Neuronal stem cell (in vitro differentiated cells): Measurements from ENCODE around the gene UQCR11.

Experiments used
- DNase-seq: peaks from one replicate; pipeline ENCODE4 v3.0.0-alpha.2; 2013; ENCODE audit warnings: low spot score
- H2AFZ ChIP-seq: one replicate; pipeline ENCODE4 v1.6.1; 2013; ENCODE audit warnings: mild to moderate bottlenecking, low read length, inconsistent platforms
- H2AK5ac ChIP-seq: 2 replicates; pipeline ENCODE4 v1.6.1; 2013; ENCODE audit warnings: low read depth, mild to moderate bottlenecking, inconsistent platforms, low read length, moderate library complexity, mixed read lengths
- H2BK120ac ChIP-seq: 2 replicates; pipeline ENCODE4 v1.6.1; 2013; ENCODE audit warnings: low read depth, mild to moderate bottlenecking, inconsistent platforms, low read length, moderate library complexity, mixed read lengths
- H2BK12ac ChIP-seq: one replicate; pipeline ENCODE4 v1.6.1; 2013; ENCODE audit warnings: low read length, inconsistent platforms
- H2BK15ac ChIP-seq: 2 replicates; pipeline ENCODE4 v1.6.1; 2013; ENCODE audit warnings: mild to moderate bottlenecking, low read length, inconsistent platforms, mixed read lengths
- H2BK5ac ChIP-seq: one replicate; pipeline ENCODE4 v1.6.1; 2013; ENCODE audit warnings: inconsistent platforms, mild to moderate bottlenecking, low read length, moderate library complexity
- H3K14ac ChIP-seq: one replicate; pipeline ENCODE4 v1.6.1; 2013; ENCODE audit warnings: low read length, inconsistent platforms
- H3K18ac ChIP-seq: 2 replicates; pipeline ENCODE4 v1.6.1; 2013; ENCODE audit warnings: low read length, inconsistent platforms
- H3K23ac ChIP-seq: 2 replicates; pipeline ENCODE4 v1.6.1; 2013; ENCODE audit warnings: low read depth, mild to moderate bottlenecking, mixed read lengths, low read length, inconsistent platforms; ENCODE audit not compliant: poor library complexity
- H3K27ac ChIP-seq: replicated peaks from 3 replicates; pipeline ENCODE4 v1.5.1; 2013; ENCODE audit warnings: low read length, inconsistent platforms
- H3K27me3 ChIP-seq, 3 experiments: 2 replicates each; pipeline ENCODE4 v1.6.1; 2013; ENCODE audit warnings: low read length in 3 of 3, mild to moderate bottlenecking in 2 of 3, inconsistent platforms in 1 of 3, low read depth in 1 of 3, mixed read lengths in 1 of 3, moderate library complexity in 1 of 3; ENCODE audit not compliant: control insufficient read depth in 3 of 3, insufficient read depth in 3 of 3
- H3K36me3 ChIP-seq, 2 donors: replicated peaks in 1 of 2; 2 replicates each; pipeline ENCODE4 v1.6.1; 2013; ENCODE audit warnings: low read length in 2 of 2; ENCODE audit not compliant: control insufficient read depth in 2 of 2, insufficient read depth in 2 of 2
- H3K4ac ChIP-seq: 2 replicates; pipeline ENCODE4 v1.6.1; 2013; ENCODE audit warnings: inconsistent platforms, mild to moderate bottlenecking, low read length, moderate library complexity
- H3K4me1 ChIP-seq, 2 donors: 1 replicate in 1 of 2; 2 replicates in 1 of 2; pipeline ENCODE4 v1.6.1; 2013; ENCODE audit warnings: low read length in 2 of 2, low read depth in 1 of 2; ENCODE audit not compliant: control insufficient read depth in 2 of 2, insufficient read depth in 1 of 2
- H3K4me2 ChIP-seq: one replicate; pipeline ENCODE4 v1.6.1; 2013; ENCODE audit warnings: mild to moderate bottlenecking, low read length, inconsistent platforms; ENCODE audit not compliant: insufficient read depth, poor library complexity, severe bottlenecking
- H3K4me3 ChIP-seq, 2 donors: 2 replicates each; pipeline ENCODE4 v1.5.1; 2013; ENCODE audit warnings: low read length in 2 of 2, mild to moderate bottlenecking in 2 of 2, inconsistent platforms in 1 of 2, moderate library complexity in 1 of 2
- H3K79me1 ChIP-seq: one replicate; pipeline ENCODE4 v1.6.1; 2013; ENCODE audit warnings: low read depth, mild to moderate bottlenecking, inconsistent platforms, low read length, moderate library complexity
- H3K9ac ChIP-seq: one replicate; pipeline ENCODE4 v1.6.1; 2013; ENCODE audit warnings: mild to moderate bottlenecking, low read depth, low read length, inconsistent platforms; ENCODE audit not compliant: poor library complexity
- H3K9me3 ChIP-seq, 2 donors: replicated peaks in 1 of 2; 2 replicates each; pipeline versions ENCODE3 to v1.6.1; 2013; ENCODE audit warnings: low read length in 2 of 2, mild to moderate bottlenecking in 2 of 2, inconsistent platforms in 1 of 2, low read depth in 1 of 2, mixed read lengths in 1 of 2, moderate library complexity in 1 of 2; ENCODE audit not compliant: control insufficient read depth in 2 of 2, insufficient read depth in 1 of 2
- H4K8ac ChIP-seq: one replicate; pipeline ENCODE4 v1.6.1; 2013; ENCODE audit warnings: low read depth, mild to moderate bottlenecking, inconsistent platforms, low read length, moderate library complexity
- H4K91ac ChIP-seq: one replicate; pipeline ENCODE4 v1.6.1; 2013; ENCODE audit warnings: low read length, low read depth, mild to moderate bottlenecking, inconsistent platforms; ENCODE audit not compliant: poor library complexity
- WGBS, 2 donors: extraction: QIAGEN DNeasy Blood & Tissue Kit; methylation state at CpG; one replicate each; pipeline ENCODE4 v1.1.7; 2013; ENCODE audit warnings: missing lambda C conversion rate in 2 of 2, mixed read lengths in 1 of 2; ENCODE audit not compliant: insufficient read length in 2 of 2, insufficient replicate concordance in 1 of 2; ENCODE audit errors: extremely low coverage in 2 of 2; 5-methylcytosine and 5-hydroxymethylcytosine counted together

The UQCR11 gene

GRCh38 chr19:1553415-1553814 lies 51.8 kb downstream of the UQCR11 start:
- Histone ChIP-seq H3K4me2 (no peak overlapping the region), H3K14ac (no peak overlapping the region), H3K23ac (no peak overlapping the region), H3K79me1 (peaks cover 24% of the 10 kb centered on the region), H2AK5ac (no peak overlapping the region), H3K36me3 (peaks cover 19 to 30% of the 10 kb centered on the region in 2 donors), H2BK15ac (no peak overlapping the region), H3K4me1 (no peaks in the 10 kb centered on the region), H3K9ac (no peak overlapping the region), H2BK120ac (no peak overlapping the region), H2BK5ac (no peak overlapping the region), H3K27me3 (no peaks in the 10 kb centered on the region), H3K4ac (no peak overlapping the region), H2BK12ac (no peak overlapping the region), H3K18ac (no peak overlapping the region), H2AFZ (no peak overlapping the region), H3K9me3 (peaks cover 0 to 7% of the 10 kb centered on the region in 2 donors), H4K91ac (no peak overlapping the region), H4K8ac (no peak overlapping the region), H3K4me3 (no peak overlapping the region), H3K27ac (no peak overlapping the region)
- DNase-seq, result no peak
- whole genome bisulfite sequencing, 2 donors, result no CpG with 5 or more reads among the region's 10 CpGs

- no peaks in the 10 kb centered on the region for H3K4me1 ChIP-seq
- H4K91ac ChIP-seq, result no peak overlapping the region
- peak overlapping the region in 1 of 2 donors; percentile 4 for H3K4me3 ChIP-seq
- H3K27ac ChIP-seq, result no peak overlapping the region
- peaks cover 0 to 5% of the 10 kb centered on the region in 2 donors for H3K9me3 ChIP-seq
- H3K36me3 ChIP-seq, result peaks cover 11 to 13% of the 10 kb centered on the region in 2 donors
- H3K4me2 ChIP-seq, result no peak overlapping the region
- no peak overlapping the region for H2BK12ac ChIP-seq
- no peak overlapping the region for H3K18ac ChIP-seq
- H3K9ac ChIP-seq, result no peak overlapping the region
- no peaks in the 10 kb centered on the region for H3K27me3 ChIP-seq
- peak overlapping the region; percentile 39 for H2AK5ac ChIP-seq
- H3K79me1 ChIP-seq, result peaks cover 14% of the 10 kb centered on the region
- no CpG with 5 or more reads among the region's 17 CpGs for WGBS, 2 donors
- peak overlapping the region; percentile 65 for H3K23ac ChIP-seq
- no peak overlapping the region for H2BK5ac ChIP-seq
- H4K8ac ChIP-seq, result no peak overlapping the region
- H3K14ac ChIP-seq, result no peak overlapping the region
- no peak for DNase-seq
- no peak overlapping the region for H2BK120ac ChIP-seq
- H2AFZ ChIP-seq, result no peak overlapping the region
- no peak overlapping the region for H3K4ac ChIP-seq
- H2BK15ac ChIP-seq, result no peak overlapping the region
Measured at GRCh38 chr19:1551068-1552040, 53.9 kb downstream of the UQCR11 start.

GRCh38 chr19:1549332-1549945 lies 55.8 kb downstream of the UQCR11 start:
- Histone ChIP-seq H3K4me2 (no peak overlapping the region), H2AFZ (no peak overlapping the region), H3K4me3 (peak overlapping the region in 1 of 2 donors; percentile 62), H2BK120ac (no peak overlapping the region), H2BK12ac (peak overlapping the region; percentile 3), H3K27me3 (peaks cover 0 to 4% (median 0%) of the 10 kb centered on the region in 3 experiments), H4K91ac (no peak overlapping the region), H3K14ac (no peak overlapping the region), H2BK5ac (no peak overlapping the region), H3K9ac (no peak overlapping the region), H3K27ac (no peak overlapping the region), H2BK15ac (no peak overlapping the region), H4K8ac (no peak overlapping the region), H3K9me3 (peaks cover 0 to 5% of the 10 kb centered on the region in 2 donors), H3K36me3 (peaks cover 5% of the 10 kb centered on the region in 2 donors), H3K23ac (peak overlapping the region; percentile 80), H3K4me1 (no peaks in the 10 kb centered on the region), H3K18ac (no peak overlapping the region), H3K4ac (no peak overlapping the region), H3K79me1 (peaks cover 5% of the 10 kb centered on the region), H2AK5ac (no peak overlapping the region)
- 100% methylated on average over 3 of the region's 4 CpGs; no CpG with 5 or more reads in 1 of the 2 donors for WGBS, 2 donors
- no peak for DNase-seq
